ENCODE measurements around the gene LGMN.
"Not testable (repeated sequence)": the region's sequence is repeated elsewhere in the genome, so short reads cannot be mapped to it uniquely, and the experiment has no call there.

Gene LGMN

GRCh38 chr14:92748259-92749016, at the start of gene LGMN:
LGMN (minus strand) TSS chr14:92748627; CDS start chr14:92732786, 15,841 bp downstream.
- peak; percentile 90 for DNase-seq

GRCh38 chr14:92794961-92795360, 46.5 kb upstream of the LGMN start:
- DNase-seq = no peak

GRCh38 chr14:92794547-92794941, 46.1 kb upstream of the LGMN start:
- no peak for DNase-seq

GRCh38 chr14:92793709-92794546, 45.5 kb upstream of the LGMN start, which contains the start of gene GOLGA5:
GOLGA5 (plus strand) TSS chr14:92794305; CDS start chr14:92797438, 3,133 bp downstream.
- peak; percentile 98 for DNase-seq

- DNase-seq = no peak
Measured at GRCh38 chr14:92792885-92793284, 44.5 kb upstream of the LGMN start.

GRCh38 chr14:92789457-92790089, 41.1 kb upstream of the LGMN start:
- DNase-seq = no peak

- DNase-seq = no peak
Measured at GRCh38 chr14:92787554-92787953, 39.1 kb upstream of the LGMN start.

- no peak for DNase-seq
Measured at GRCh38 chr14:92786427-92786756, 38.0 kb upstream of the LGMN start.

- DNase-seq = no peak
Measured at GRCh38 chr14:92785667-92786426, 37.4 kb upstream of the LGMN start.

GRCh38 chr14:92783813-92784431, 35.5 kb upstream of the LGMN start:
- peak; percentile 70 for DNase-seq

GRCh38 chr14:92781350-92781749, 32.9 kb upstream of the LGMN start:
- no peak for DNase-seq

- peak; percentile 36 for DNase-seq
Measured at GRCh38 chr14:92780444-92781232, 32.2 kb upstream of the LGMN start.

- peak; percentile 39 for DNase-seq
Measured at GRCh38 chr14:92778868-92779565, 30.6 kb upstream of the LGMN start.

GRCh38 chr14:92775292-92775691, 26.9 kb upstream of the LGMN start:
- DNase-seq = peak; percentile 86

GRCh38 chr14:92774572-92774971, 26.1 kb upstream of the LGMN start:
- no peak for DNase-seq

- DNase-seq = peak; percentile 79
Measured at GRCh38 chr14:92770484-92770883, 22.1 kb upstream of the LGMN start.

GRCh38 chr14:92768795-92769194, 20.4 kb upstream of the LGMN start:
- no peak for DNase-seq

- DNase-seq = peak; percentile 90
Measured at GRCh38 chr14:92768236-92768635, 19.8 kb upstream of the LGMN start.

GRCh38 chr14:92763666-92764631, 15.5 kb upstream of the LGMN start:
- not testable (repeated sequence) for DNase-seq

GRCh38 chr14:92760524-92760805, 12.0 kb upstream of the LGMN start:
- no peak for DNase-seq

All from activated CD4-positive, alpha-beta T cell treated with anti-CD3 and anti-CD28 coated beads, Interleukin-2, Interleukin-6, amounts not matched to agents 100 ng/mL and 50 ng/mL, durations not matched to agents 16 hours and 8 hours (primary cell).